ENCODE measurements around the gene ITPR2.

The ITPR2 gene

DNA sequence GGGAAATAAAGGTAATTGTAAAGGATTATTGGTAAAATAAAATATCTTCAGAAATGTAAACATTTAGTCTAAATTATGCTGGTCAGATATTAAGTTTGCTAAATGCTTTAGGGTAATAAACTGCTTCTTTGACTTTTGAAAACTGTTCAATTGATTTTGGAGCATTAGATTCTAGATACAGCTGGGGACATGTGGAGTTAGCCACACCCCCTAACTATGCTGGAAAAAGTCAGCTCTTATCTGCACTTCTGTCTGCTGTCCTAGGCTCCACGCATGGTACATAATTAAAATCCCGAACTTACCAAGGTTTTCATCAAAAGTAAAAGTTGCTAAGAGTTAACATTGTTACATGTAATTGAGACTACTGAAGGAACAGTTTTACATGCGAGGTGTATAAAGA lies 78.8 kb downstream of the ITPR2 start:
- H3K4me3 ChIP-seq (ENCODE audit: low read depth, low read length), result no peak overlapping the region
- no peak for DNase-seq
- no peaks in the 10 kb centered on the region for H3K27me3 ChIP-seq
- H3K4me1 ChIP-seq, result peaks cover 2% of the 10 kb centered on the region
- H3K36me3 ChIP-seq, result no peaks in the 10 kb centered on the region
- H3K9me3 ChIP-seq, result no peaks in the 10 kb centered on the region
- TF ChIP-seq, protein P1, sequence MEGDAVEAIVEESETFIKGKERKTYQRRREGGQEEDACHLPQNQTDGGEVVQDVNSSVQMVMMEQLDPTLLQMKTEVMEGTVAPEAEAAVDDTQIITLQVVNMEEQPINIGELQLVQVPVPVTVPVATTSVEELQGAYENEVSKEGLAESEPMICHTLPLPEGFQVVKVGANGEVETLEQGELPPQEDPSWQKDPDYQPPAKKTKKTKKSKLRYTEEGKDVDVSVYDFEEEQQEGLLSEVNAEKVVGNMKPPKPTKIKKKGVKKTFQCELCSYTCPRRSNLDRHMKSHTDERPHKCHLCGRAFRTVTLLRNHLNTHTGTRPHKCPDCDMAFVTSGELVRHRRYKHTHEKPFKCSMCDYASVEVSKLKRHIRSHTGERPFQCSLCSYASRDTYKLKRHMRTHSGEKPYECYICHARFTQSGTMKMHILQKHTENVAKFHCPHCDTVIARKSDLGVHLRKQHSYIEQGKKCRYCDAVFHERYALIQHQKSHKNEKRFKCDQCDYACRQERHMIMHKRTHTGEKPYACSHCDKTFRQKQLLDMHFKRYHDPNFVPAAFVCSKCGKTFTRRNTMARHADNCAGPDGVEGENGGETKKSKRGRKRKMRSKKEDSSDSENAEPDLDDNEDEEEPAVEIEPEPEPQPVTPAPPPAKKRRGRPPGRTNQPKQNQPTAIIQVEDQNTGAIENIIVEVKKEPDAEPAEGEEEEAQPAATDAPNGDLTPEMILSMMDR (IDR thresholded peaks at IDR 0.05; ENCODE audit: low read depth, low read length), result no peak

DNA sequence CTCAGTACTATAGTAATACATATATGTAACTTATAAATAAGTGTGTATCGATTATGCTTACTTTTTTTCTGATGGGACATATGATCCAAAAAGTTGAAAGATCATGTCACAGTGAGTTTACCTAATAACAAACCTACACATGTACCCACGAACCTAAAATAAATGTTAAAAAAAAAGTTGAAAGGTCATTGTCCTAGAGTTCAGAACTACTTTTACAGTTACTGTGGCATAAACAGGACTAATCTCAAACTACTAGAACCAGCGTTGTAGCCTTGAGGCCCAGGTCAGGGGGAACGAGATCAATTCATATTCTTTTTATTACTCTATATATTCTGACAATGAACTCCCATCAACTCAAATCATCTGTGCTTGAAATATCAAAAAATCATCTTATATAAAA lies 81.8 kb downstream of the ITPR2 start:
- TF ChIP-seq, protein P1 (IDR thresholded peaks at IDR 0.05; ENCODE audit: low read depth, low read length), result no peak
- Histone ChIP-seq H3K36me3 (no peaks in the 10 kb centered on the region), H3K9me3 (no peaks in the 10 kb centered on the region), H3K27me3 (no peaks in the 10 kb centered on the region; the same call in 1 of the 2 replicates), H3K4me1 (peaks cover 2% of the 10 kb centered on the region), H3K4me3 (ENCODE audit: low read depth, low read length) (no peak overlapping the region)
- no peak for DNase-seq

GRCh38 chr12:26750531-26751175 lies 82.3 kb downstream of the ITPR2 start:
- no peak for DNase-seq
- Histone ChIP-seq H3K36me3 (no peaks in the 10 kb centered on the region), H3K4me1 (peaks cover 8% of the 10 kb centered on the region), H3K9me3 (no peaks in the 10 kb centered on the region), H3K27me3 (no peaks in the 10 kb centered on the region; the same call in 1 of the 2 replicates), H3K4me3 (ENCODE audit: low read depth, low read length) (no peak overlapping the region)
- TF ChIP-seq, protein P1 (IDR thresholded peaks at IDR 0.05; ENCODE audit: low read depth, low read length), result no peak

- H3K4me1 ChIP-seq, result peaks cover 13% of the 10 kb centered on the region
- no peaks in the 10 kb centered on the region for H3K9me3 ChIP-seq
- TF ChIP-seq, protein P1 (IDR thresholded peaks at IDR 0.05; ENCODE audit: low read depth, low read length), result no peak
- no peaks in the 10 kb centered on the region; the same call in 1 of the 2 replicates for H3K27me3 ChIP-seq
- DNase-seq, result no peak
- no peak overlapping the region for H3K4me3 ChIP-seq (ENCODE audit: low read depth, low read length)
- H3K36me3 ChIP-seq, result no peaks in the 10 kb centered on the region
Observed at GRCh38 chr12:26749781-26750180, 83.2 kb downstream of the ITPR2 start.

DNA sequence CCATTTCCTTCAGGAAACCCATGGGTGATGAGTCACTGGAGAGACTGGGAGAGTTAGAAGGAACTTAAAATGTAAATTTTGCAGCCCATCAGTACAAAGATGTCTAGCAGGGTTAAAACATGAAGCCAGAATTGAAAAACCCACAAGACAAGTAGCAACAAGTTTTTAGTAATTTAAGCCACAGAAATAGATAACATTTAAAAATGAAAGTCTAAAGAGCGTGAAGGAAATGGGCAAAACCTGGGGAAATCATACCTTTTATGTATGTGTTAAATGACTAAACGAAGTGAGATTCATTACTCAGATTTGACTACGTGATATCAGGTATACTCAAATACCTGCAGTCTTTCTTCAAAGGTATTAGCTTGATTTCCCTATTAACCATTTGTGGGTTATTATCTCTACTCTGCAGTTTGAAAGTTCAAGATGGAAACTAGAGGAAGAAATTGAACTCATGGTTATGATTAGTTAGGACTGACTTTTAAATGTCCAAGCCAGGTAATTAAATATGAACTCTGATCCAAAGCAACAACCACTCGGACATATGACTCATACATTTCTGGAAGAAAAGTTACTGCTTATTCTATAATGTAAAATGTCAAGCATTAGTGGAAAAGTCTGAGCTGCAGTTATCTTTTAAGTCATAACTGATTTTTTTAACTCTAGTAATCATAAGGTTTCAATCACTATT lies 84.1 kb downstream of the ITPR2 start:
- no peak for DNase-seq
- Histone ChIP-seq H3K9me3 (no peaks in the 10 kb centered on the region), H3K27me3 (no peaks in the 10 kb centered on the region; the same call in 1 of the 2 replicates), H3K4me3 (ENCODE audit: low read depth, low read length) (no peak overlapping the region), H3K4me1 (peaks cover 11% of the 10 kb centered on the region), H3K36me3 (no peaks in the 10 kb centered on the region)
- TF ChIP-seq, protein P1 (IDR thresholded peaks at IDR 0.05; ENCODE audit: low read depth, low read length), result no peak

DNA sequence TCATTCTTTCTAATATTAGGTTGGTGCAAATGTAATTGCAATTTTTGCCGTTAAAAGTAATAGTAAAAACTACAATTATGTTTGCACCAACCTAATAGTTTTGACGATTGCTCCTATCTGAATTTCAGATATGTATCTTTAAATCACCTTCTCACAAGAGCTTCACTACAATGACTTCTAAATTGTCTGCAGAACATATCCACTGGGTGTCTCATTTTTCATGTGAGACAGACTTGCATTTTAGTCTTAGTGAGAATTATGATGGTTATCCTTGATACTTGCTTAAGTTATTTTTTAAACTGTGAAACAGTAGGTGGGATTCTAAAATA lies 84.6 kb downstream of the ITPR2 start:
- H3K36me3 ChIP-seq, result no peaks in the 10 kb centered on the region
- H3K27me3 ChIP-seq, result no peaks in the 10 kb centered on the region; the same call in 1 of the 2 replicates
- TF ChIP-seq, protein P1 (IDR thresholded peaks at IDR 0.05; ENCODE audit: low read depth, low read length), result no peak
- H3K4me1 ChIP-seq, result peaks cover 11% of the 10 kb centered on the region
- no peaks in the 10 kb centered on the region for H3K9me3 ChIP-seq
- DNase-seq, result no peak
- H3K4me3 ChIP-seq (ENCODE audit: low read depth, low read length), result no peak overlapping the region
